ENCODE data around the gene VGLL4.
"Not testable (repeated sequence)": the region's sequence is repeated elsewhere in the genome, so short reads cannot be mapped to it uniquely, and the experiment has no call there.

The VGLL4 gene

DNA sequence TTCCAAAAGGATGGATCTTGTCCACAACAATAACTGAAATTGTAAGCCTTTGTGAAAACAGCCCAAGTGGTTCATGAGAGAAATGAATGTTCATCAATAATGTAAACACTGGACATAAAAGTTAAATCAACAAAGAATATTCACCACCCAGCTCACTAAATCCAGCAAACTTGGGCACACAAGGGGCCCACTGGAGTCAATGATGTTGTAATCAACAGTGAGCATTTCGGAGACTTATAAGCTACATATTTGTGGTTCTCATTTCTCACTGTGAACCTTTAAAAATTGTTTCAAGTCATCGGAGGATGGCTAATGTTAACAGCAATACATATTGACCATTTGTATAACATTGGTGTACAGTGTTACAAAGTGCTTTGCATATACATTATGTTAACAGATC is 63.1 kb downstream of the VGLL4 start:
- in situ Hi-C loops (cut with HindIII; ENCODE audit: low pct_ligation_motif_present, low pct_unique_long_range_greater_than_20kb, low sequenced_read_pairs): no loop called here
- DNase-seq: no peak

DNA sequence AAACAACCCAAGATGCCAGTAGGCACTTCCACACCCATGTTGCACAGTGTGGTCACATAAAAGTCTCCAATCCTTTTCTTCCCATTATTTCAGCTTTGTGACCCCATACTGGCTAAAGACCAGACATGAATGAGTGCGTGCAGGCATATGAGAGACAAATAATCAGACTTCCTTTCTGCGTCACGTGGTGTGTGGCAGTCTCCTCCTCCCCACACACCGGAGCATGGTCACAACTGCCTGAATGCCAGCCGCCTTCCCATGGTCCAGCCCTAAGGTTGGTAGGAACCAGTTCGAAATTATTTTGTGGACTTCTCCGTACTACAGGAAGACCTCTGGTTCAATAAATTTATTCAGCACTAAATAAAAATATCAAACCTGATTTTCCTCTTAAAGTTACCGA is 65.5 kb downstream of the VGLL4 start:
- in situ Hi-C loops (cut with HindIII; ENCODE audit: low pct_ligation_motif_present, low pct_unique_long_range_greater_than_20kb, low sequenced_read_pairs): no loop called here
- no peak for DNase-seq

DNA sequence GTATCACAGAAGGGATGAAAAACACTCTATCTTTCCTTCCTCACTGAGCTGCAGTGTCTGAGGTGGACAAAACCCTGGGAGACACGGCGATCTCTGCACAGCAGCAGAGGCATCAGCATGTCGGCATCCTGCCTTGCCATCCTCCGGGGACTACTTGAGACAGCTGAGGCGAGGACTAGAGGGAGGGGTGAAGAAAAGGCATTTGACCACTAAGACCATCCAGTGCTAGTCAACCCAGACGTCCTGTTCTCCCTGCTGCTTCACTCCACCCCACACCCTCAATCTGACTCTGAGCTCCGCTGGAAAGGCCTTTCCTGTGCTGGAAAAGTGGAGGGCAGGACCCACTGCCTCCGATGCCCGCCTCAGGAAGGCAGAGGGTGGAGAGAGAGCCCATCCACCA is 67.3 kb downstream of the VGLL4 start:
- DNase-seq: no peak
- in situ Hi-C loops (cut with HindIII; ENCODE audit: low pct_ligation_motif_present, low pct_unique_long_range_greater_than_20kb, low sequenced_read_pairs): no loop called here

DNA sequence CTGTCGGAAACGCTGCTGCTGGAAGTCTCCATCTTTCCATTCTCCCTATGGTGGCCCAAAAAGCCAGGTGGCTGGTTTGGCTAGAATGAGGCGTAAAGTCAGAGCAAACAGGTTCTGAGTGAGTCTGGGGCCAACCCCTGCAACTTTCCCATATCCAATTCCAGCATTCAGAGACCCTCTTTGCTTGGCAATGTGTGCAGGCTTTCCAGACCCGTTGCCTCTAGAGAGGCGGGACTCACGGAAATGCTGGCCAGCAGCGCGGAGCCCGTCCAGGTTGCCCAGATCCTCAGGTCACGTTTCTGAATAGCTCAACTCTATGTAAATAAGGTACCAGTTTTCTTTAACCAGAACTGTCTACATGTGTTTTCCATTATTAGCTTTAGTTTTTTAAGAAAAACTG is 68.0 kb downstream of the VGLL4 start:
- in situ Hi-C loops (cut with HindIII; ENCODE audit: low pct_ligation_motif_present, low pct_unique_long_range_greater_than_20kb, low sequenced_read_pairs): no loop called here

DNA sequence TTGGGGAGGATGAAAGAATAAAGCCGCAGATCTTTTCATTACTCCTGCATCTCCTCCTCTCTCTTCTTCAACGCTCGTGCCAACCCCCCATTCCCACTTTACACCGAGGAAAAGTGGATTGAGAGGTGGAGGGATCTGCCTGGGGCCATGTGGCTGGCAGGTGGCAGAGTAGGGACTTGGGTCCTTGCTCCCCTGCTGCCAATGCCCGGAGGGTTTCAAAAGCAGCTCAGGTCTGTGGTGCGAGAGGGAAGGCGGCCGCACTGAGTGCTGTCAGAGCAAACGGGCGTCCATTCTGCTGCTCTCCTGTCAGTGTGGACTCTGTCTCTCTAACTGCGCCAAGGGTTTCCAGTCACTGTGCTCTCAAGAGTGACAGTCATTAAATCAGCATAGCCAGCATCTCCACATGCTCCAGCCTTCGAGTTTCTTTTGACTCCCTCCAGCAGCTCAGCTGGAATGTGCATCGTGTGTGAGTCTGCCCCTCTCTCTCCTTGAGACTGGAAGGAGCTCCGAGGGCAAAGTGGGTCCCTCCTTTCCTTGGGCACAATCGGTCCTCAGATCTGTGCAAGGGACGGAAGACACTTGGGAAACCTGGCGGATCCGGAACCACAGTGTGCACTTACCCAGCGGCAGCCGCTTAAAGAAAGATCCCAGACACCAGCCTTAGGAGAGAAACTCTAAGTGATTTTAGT is 68.6 kb downstream of the VGLL4 start:
- in situ Hi-C loops (cut with HindIII; ENCODE audit: low pct_ligation_motif_present, low pct_unique_long_range_greater_than_20kb, low sequenced_read_pairs): no loop called here

More for the DNA sequence above, 68.0 kb downstream of the VGLL4 start:
- DNase-seq: no peak

DNA sequence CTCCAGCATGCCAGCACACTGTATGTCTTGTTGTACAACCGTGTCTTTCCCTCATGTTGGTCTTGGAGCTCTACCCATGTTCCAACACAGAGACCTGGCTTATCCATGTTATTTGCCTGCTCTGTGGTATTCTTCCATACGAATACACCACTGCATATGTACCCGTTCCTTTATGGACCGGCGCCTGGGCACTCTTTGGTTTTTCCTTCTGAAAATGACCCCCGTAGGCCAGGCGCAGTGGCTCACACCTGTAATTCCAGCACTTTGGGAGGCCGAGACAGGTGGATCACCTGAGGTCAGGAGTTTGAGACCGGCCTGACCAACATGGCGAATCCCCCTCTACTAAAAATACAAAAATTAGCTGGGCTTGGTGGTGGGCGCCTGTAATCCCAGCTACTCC is 71.1 kb downstream of the VGLL4 start:
- in situ Hi-C loops (cut with HindIII; ENCODE audit: low pct_ligation_motif_present, low pct_unique_long_range_greater_than_20kb, low sequenced_read_pairs); DNase-seq: not testable (repeated sequence)

More for the DNA sequence above, 68.6 kb downstream of the VGLL4 start:
- no peak for DNase-seq

DNA sequence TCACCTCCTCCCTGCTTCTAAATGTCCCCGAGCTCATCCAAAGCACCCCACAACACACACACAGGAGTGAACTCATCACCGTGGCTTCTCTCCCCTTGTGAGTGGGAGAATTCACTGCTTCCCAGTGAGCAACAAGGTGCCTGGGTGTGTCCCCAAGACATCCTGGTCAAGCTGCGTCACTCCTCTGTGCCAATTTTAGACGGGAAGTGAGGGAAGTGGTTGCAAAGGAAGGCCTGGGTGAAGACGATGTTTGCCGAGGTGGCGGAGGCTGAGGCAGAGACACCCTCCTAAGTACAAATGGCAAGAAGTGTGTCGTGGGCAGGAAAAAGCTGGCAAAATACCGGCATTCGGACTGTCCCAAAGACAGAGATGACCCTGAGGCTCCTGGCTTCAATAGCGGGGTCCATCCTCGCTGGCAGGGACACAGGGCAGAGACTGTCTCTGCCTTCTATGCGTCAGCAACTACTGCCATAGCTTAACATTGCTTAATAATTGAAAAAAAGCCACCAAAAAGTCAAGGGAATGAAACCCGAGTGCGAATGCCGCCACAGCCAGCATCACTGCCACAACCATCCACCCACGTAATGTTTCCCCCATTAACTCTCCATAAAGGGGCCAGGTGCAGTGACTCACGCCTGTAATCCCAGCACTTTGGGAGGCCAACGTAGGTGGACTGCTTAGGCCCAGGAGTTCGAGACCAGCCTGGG is 72.8 kb downstream of the VGLL4 start:
- in situ Hi-C loops (cut with HindIII; ENCODE audit: low pct_ligation_motif_present, low pct_unique_long_range_greater_than_20kb, low sequenced_read_pairs): no loop called here
- no peak for DNase-seq

DNA sequence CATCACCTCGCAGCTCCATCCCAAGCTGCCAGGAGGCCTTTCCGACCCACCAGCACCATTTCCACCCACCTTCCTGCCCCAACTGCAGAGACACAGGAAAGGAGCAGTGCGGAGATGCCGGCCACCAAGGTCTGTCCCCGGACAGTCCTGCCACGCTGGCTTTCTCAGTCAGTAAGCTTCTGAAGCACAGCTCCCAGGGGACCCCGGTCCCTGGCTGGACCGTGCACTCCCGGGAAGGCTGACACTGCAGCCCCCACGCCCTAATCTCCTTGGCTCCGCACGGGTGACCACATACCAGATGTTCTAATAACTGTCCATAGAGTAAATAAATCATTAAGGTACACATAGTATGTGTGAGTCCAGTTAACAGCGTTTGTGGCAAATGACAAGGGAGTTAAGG is 73.5 kb downstream of the VGLL4 start:
- in situ Hi-C loops (cut with HindIII; ENCODE audit: low pct_ligation_motif_present, low pct_unique_long_range_greater_than_20kb, low sequenced_read_pairs): no loop called here
- DNase-seq: no peak

DNA sequence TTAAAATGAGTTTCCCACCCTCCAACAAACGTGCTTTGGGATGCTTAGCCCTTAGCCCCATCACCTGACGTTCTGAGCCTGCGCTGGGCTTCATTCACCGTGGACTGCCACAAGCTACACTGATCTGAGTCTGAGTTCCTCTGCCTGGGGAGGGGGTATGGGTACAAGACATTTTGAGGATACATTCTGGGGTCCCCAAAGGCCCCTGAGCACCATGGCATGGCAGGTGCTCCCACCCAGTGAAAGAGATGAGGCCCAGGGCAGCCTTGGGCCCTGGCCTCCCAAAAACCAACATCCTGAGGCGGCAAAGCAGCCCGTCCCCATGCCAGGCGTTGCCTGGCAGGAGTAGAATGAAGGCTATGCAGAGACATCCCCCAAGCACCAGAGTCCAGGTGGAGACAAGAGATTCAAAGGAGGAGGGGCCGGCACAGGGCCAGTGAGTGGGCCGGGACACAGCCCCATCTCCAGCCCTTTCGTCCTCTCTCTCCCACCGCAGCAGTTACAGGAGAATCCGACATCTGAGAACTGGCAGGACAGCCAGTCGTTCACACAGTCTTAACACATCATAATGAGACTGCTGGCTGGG is 74.5 kb downstream of the VGLL4 start:
- in situ Hi-C loops (cut with HindIII; ENCODE audit: low pct_ligation_motif_present, low pct_unique_long_range_greater_than_20kb, low sequenced_read_pairs): no loop called here
- DNase-seq: no peak

DNA sequence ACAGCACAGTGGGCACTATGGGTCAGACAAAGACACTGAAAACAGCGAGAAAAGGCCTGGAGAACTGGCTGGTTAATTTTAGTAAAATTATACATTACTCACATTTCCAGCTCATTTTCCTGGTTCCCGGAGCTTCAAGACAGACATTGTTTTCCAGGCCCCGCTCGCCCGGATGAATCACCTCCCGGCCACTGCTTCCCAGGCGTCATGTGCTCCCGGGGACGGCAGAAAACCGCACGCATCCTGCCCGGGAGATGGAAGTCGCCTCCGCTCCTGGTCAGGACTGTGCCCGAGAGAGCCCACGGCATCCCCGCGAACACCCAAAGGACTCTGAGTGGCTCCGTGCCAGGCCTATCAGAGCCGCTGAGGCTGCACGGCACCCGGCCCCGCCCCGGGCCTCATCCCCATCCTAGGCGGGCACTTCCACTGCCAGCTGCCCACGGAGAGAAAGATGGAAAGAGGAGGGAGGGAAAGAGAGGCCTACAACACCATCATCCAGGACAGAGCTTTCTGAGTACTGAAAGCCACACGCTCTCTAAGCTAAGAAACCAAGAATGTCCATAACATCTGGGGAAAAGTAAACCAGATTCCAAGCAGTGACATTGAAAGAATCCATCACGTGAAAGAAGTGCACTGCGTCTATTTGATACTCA is 75.1 kb downstream of the VGLL4 start:
- in situ Hi-C loops (cut with HindIII; ENCODE audit: low pct_ligation_motif_present, low pct_unique_long_range_greater_than_20kb, low sequenced_read_pairs): no loop called here
- DNase-seq: peak; percentile 83

DNA sequence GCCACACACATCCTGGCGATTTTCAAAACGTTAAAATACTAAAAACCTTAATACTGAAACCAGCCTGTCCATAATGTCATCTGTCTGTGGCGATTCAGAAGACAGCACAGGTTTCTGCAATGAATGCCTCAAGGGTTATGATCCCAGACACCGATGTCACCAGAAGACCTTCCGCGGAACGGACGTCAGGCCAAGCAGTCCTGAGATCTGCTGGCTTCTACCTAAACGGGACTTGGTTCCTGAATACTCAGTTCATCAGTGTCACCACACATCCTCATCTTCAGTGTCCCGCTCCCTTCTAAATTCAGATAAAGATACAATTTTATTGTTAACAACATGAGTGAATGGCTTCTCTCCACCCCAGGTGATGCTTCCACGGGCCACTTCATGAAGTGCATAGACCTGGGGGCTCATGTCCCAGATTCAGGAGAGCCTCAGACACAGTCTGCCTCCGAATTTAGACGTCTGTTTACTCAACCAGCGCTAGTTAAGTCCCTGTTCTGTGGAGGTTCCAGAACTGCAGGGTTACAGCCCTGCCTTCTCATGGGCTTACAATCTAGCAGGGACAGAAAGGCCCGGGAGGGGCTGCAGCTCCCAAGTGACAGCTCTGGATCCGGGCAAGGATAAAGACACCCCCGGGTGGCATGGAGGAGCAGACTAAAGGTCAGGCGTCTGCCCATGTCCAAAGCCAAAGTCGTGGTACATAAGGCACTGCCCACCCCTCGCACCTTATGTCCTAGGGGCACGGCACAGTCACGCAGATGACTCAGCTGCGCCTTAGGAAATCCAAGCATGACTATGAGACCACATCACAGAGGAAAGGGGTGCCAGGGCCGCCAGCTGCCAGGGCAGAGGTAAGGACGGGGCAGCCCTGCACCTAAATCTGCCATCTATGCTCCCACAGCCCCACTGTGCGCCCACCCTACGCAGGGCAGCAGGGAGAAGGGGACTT is 75.9 kb downstream of the VGLL4 start:
- in situ Hi-C loops (cut with HindIII; ENCODE audit: low pct_ligation_motif_present, low pct_unique_long_range_greater_than_20kb, low sequenced_read_pairs): no loop called here
- DNase-seq: peak; percentile 81

DNA sequence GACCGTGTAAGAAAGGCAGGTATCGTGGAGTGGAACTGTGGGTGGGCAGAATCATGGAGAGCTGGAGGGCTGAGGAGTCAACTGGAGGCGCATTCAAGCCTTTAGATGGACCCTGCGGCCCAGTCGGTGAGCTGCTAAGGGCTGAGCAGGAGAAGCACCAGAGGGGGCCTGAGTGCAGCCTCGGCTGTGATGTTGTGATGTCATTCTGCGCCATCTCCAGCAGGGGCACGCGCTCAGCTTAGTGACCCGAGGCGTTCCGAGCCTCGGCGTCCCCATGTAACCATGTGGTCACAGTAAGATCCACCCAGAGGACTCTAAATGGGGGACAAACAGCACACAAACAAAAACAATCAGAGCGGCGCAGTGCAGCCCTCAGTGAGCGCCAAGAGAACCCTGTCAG is 76.8 kb downstream of the VGLL4 start:
- in situ Hi-C loops (cut with HindIII; ENCODE audit: low pct_ligation_motif_present, low pct_unique_long_range_greater_than_20kb, low sequenced_read_pairs): no loop called here
- no peak for DNase-seq

DNA sequence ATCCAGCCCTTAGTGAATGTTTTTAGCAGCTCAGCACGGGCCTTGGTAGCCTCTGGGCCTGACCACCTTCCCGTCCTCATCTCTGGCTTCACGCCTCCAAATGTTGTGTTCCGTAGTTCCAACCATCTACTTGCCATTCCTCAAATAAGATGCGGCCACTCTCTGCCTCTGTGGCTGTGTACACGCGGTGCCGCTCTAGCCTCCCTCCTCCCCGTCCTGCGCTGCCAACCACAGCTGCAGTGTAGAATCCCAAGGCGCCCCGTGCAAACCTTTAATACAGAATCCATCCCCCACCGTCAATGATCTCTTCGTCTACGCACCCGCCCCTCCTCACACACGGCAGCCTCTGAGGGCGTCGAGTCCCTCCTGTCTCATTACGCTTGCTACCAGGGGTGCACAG is 77.2 kb downstream of the VGLL4 start:
- no peak for DNase-seq
- in situ Hi-C loops (cut with HindIII; ENCODE audit: low pct_ligation_motif_present, low pct_unique_long_range_greater_than_20kb, low sequenced_read_pairs): no loop called here

DNA sequence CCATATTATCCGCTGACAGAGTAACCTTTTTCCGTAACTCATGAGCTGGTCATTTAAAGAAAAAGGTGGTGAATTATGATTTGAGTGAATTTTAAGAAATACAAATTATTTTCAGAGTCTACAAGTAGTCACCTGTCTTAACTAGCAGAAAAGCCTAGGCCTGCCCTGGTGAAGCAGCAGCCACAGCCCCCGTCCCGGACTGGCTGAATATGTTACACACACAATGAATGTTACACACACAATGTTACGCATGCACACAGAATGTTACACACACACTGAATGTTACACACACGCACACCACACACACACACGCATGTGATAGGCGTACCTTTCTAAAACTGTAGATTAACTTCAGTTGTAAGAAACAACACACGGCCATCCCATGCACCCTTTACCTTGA is 77.8 kb downstream of the VGLL4 start:
- DNase-seq: no peak
- in situ Hi-C loops (cut with HindIII; ENCODE audit: low pct_ligation_motif_present, low pct_unique_long_range_greater_than_20kb, low sequenced_read_pairs): no loop called here

DNA sequence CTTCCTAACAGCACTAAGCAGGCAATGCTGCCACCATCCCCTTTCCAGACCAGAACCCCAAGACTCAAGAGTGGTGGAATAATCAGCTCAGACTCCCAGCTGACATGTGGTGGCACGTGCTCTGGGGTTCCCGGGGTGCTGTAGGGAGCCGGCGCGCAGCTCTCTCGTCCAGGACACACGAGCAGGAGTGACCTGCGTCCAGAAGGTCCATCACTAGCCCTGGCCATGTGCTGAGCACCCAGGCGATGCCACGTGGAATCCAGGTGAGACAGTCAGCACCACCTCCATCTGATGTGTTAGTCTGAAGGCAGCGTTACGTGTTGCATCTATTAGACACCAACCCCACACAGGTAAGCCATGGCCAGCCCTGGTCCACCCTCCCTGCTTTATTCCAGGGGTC is 78.2 kb downstream of the VGLL4 start:
- DNase-seq: no peak
- in situ Hi-C loops (cut with HindIII; ENCODE audit: low pct_ligation_motif_present, low pct_unique_long_range_greater_than_20kb, low sequenced_read_pairs): no loop called here

DNA sequence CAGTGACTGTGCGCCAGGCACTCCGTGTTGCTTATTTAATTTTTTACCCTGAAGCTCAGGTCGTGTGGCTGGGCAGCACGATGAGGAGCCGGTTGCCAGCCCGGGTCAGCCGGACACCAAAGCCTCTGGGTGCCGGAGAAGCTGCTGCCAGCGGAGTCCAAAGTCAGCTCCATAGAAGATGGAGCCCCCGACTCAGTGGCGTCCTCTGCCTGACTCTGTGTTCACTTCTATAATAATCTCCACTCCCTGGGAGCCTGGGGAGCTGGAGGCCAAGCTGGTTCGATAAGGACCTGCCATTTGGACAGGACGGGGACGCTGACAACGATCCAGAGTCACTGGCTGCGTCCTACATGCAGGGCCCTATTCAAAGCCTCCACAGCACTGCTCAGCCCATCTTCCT is 78.6 kb downstream of the VGLL4 start:
- DNase-seq: no peak
- in situ Hi-C loops (cut with HindIII; ENCODE audit: low pct_ligation_motif_present, low pct_unique_long_range_greater_than_20kb, low sequenced_read_pairs): no loop called here

DNA sequence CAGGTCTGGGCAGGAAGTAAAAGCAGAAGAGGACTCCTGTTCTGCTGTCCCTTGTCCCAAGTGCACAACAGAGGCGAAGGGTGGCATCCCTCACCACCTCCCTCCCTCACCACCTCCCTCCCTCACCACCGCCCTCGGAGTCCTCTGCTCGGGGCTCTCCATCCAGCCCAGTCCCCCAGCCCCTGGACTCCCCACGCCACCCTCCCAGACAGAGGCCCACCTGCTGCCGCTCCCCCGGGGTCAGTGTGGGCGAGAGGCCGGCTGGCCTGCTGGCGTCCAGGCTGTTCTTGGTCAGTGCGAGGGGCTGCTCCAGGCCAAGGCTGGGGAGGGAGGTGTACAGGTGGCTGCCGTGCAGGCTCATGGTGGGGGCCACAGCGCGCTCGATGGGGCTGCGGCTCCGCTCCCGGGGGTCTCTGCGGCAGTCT is 79.1 kb downstream of the VGLL4 start:
- in situ Hi-C loops (cut with HindIII; ENCODE audit: low pct_ligation_motif_present, low pct_unique_long_range_greater_than_20kb, low sequenced_read_pairs): no loop called here
- no peak for DNase-seq

DNA sequence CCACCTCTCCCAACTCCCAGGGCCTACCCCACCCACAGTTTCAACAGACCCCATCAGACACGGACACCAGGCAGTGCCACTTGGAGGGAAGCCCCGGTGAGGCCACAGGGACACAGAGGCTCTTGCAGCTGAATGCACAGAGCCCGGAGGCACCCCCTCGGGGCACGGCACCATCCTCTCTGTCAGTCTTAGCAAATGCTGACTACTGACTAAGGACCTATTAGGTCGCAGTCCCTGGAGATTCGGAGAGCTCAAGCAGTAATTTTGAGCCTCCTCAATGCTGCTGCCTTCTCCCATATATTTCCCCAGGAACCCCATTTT is 79.9 kb downstream of the VGLL4 start:
- in situ Hi-C loops (cut with HindIII; ENCODE audit: low pct_ligation_motif_present, low pct_unique_long_range_greater_than_20kb, low sequenced_read_pairs): no loop called here
- DNase-seq: no peak

Measured in ACHN (cell line).